Stimulated activated CD4-positive, alpha-beta T cell treated with anti-CD3 and anti-CD28 coated beads, TNF-alpha, amount 100 ng/mL, for 24 hours (primary cell): ENCODE results near the gene NKAPL.

ENCODE experiments used
- DNase-seq, 3 experiments: peaks; one replicate each; pipeline ENCODE4 v3.0.0-alpha.2; 2020; ENCODE audit warnings: low read depth in 3 of 3

NKAPL gene

DNA sequence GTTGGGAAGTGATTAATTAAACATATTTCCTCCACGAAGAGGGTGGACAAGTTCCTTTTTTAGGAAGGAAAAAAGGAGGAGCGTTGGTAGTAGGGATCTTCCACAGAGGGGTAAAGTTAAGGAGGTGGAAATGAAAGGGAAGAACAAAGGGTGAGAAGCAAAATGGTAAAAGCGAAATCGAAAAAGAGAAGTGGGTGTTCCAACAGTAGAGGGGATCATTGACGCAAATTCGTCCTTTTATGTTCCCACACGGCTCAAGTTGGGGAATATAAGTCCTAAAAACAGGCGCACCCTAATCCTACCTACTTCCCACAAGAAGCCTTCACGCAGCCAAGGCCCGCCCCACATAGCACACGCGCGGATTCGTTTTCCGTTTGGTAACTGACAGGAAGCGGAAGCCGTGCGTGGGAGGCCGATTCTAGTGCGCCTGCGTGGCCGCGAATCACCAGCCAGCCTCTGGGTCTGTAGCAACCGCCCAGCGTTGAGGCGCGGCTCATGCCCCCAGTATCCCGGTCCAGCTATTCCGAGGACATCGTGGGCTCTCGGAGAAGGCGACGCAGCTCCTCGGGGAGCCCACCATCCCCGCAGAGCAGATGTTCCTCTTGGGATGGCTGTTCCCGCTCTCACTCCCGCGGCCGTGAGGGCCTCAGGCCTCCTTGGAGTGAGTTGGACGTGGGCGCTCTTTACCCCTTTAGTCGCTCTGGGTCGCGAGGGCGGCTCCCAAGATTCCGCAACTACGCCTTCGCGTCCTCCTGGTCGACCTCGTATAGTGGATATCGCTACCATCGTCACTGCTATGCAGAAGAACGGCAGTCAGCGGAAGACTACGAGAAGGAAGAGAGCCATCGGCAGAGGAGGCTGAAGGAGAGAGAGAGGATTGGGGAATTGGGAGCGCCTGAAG is at the start of gene NKAPL:
TSS of gene NKAPL (plus strand) at position 421 of the 901 bp plus-strand sequence. CDS start at position 496, 75 bp downstream.
- DNase-seq: peak; percentile 26 to 60 (median 27)

DNA sequence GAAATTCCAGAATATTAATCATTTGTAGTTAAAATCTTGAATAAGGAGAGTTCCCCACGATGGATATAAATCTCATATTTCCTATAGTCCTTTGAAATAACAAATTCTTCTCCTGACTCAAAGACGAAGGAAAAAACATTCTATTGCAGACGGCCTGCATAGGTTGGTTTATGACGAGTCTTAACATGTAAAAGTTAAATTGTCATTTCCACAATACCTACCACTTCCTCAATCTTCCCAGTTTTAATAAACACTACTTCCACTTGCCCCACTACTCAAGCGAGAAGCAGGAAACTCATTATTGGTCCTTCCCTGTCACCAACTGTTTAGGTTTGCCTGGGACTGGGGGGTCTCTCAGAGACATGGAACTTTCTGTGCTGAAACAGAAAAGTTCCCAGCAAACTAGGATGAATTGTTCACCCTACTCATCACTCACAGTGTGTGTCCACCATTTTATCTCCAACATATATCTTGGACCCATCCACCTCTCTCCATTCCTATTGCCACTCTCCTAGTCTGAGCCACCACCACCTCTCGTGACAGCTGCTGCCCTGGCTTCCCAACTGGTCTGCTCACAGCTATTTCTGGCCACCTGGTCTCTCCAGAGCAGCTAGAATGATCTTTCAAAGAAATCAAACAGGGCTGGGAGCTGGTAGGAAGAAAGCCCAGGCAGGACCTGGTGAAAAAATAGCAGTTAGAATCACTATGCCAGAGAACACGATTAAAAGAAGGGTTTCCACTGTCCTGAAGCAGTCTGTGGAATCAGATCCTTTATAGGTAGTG is 49.2 kb upstream of the NKAPL start:
- DNase-seq: no peak

DNA sequence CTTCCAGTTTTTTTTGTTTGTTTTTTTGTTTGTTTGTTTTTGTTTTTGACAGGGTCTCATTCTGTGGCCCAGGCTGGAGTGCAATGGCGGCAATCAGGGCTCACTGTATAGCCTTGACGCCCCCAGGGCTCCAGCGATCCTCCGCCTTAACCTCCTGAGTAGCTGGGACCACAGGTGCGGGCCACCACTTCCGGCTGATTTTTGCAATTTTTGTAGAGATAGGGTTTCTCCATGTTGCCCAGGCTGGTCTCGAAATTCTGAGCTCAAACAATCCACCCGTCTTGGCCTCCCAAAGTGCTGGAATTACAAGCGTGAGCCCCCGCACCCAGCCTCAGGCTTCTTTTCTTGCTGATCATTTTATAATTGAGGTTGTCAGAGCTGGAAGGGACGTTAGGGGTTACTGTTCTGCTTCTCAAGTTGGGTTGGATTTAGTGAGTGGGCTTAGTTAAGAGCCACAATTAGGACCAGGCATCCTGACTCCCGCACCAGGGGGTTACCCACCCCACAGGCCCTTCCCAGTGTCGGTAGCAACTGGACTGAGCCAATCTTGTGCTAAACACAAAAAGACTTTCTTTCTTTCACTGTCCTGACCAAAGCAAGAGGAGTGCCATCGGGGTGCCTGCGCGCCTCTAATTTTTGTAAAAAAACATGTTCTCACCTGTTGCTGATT is 47.1 kb upstream of the NKAPL start:
- DNase-seq: no peak

DNA sequence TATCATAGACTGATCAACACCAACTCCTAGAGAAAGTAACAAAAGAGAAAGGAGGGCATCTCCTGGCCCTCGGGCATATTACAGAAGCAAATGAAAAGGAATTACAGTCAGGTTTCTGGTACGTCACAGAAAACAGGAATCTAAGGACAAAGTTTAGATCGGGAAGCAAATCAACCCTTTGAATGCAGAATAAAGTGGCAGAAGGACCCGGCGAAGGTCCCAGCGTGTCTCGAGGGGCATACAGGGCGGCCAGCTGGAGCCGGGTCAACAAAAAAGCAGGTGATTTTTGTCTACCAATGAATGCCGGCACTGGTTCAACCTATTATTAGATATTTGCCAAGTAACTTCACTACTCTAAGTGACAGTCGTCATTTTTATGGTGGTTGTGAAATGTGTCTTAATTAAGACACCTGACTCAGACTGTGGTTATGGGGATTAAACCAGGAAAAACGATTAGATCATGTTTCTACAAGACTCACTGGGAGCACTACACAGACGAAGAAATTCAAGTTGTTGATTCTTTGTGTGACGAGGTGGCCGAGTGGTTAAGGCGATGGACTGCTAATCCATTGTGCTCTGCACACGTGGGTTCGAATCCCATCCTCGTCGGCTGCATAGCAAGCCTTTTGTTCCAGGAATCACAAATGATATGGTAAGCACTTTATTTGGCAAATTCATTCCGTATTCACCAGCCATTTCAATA is 46.4 kb upstream of the NKAPL start:
- DNase-seq: peak; percentile 18 to 66 (median 40)

DNA sequence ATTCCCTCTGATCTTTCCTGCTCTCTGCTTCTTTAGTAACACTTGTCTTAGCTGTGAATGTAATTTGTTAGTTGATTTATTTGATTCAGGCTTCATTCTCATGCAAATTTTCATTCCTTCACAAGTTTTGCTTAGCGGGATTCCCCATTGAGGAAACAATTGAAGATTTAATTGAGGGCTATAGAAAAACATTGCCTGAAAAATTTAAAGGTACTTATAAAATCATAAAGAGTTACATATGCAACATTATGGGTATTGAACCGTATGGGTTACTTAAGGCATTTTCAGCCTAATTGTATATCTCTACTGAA is 45.9 kb upstream of the NKAPL start:
- DNase-seq: no peak

DNA sequence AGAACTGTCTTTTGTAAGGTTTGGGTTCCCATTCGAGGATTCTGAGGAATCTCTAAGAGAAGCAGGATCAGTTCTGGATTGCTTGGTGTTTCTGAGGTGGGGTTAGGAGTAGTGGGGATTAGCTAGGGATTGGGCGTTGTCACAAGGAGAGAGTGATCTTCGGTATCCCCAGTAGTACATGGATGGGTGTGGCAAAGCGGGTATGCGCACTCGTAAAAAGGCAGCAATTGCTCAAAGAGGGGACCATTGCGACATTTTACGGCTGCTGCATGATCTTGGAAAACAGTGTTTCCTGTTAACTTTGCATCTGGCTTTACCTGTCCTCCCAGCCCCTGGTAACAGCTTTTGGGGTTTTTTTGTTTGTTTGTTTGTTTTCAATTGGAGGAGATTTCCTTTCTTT is 43.7 kb upstream of the NKAPL start:
- DNase-seq: no peak

DNA sequence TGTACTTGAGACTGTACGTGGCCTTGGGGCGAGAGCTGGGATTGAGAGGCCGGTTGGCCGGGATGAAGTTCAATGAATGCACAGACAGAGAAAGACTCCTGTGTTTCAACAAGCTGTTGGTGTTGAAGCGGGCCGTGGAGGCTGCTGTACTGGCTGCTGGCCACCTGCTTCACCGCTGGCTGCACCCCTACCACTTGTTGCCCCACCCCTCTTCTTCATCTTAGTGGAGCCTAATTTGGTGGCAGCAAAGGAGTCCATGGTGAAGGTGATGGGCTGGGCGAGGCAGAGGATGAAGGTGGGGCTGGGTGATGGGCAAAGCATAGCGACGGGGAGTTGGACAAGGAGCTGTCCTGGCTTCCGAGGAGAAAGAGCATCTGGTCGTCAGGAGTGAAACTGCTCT is 41.2 kb upstream of the NKAPL start:
- no peak for DNase-seq

DNA sequence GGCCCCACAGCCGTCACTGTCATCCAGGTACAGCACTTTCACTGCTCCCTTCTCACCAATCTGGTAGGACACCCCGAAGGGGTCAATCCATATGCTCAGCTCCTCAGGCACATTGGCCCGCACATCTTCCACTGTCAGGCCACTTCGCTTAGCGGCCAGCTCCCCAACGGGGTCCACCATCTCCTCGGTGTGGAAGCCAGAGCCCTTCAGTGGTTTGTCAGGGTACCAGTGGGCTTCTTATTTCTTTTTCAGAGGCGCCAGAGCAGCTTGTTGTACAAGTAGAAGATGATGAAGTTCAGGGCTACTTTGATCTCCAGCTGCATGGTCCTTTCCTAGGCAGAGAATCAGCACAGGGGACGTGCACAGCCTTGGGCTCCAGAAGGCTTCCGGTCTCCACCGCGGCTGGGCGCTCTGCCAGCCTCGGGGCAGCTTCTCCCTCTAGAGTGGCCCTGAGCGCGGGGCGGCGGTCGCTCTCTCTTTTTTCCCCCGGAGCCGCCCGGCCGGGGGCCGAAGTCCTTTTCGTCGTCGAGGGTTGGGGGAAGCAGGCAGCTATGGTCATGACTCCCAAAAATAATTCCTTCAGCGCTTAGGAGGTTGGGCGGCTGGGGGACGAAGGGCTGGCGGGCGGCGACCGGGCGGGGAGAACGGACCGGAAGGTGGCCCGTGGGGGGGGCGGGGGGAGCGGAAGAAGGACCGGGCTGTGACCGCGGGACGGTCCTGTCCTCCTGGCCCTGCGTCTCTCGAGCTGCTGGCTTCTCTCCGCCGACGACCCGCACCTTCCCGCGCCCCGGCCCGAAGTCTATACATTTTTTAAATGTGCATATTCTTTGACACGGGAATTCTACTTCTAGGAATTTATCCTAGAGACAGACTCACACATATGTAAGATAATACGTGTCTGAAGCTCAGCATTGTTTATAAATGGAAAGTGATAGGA is 40.5 kb upstream of the NKAPL start:
- peak in 1 of 3 experiments; percentile 43 for DNase-seq

DNA sequence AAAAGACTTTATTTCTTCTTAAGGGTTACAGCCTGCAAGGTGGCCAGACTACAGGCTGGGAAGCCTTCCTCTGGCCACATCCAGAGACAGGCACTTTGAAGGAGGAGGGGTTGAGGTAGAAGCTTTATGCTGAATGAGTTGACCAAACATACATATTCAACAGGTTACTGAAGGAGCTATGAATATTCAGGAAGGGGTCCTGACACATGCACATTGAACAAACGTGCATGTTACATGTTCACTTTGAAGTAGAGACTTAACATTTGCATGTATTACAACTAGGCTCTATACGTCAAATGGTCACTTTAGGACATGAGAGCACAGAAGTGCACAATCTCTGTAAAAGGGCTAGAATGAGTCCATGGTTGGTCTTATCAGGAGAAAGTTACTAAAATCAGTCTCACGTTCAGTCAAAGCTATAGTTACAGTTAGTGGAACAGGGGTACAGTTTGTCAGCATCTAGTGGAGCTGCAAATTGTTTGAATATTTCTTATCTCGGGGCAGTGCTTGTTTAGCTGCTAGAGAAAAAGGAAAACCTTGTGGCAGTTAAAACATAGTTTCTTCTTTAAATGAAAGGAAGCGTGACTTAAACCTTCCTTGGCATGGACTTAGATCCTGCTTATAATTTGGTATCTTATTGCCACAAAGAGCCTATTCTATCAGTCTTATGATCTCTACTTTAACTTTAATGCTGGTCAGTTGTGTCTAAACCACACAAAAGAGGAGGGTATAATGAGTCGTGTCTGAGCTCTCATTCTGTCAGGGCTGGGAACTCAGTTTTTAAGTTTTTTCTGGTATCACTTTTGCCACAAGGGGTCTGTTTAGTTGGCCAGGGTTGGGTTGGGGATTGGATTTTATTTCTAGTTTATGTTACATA is 38.6 kb upstream of the NKAPL start:
- DNase-seq: no peak

DNA sequence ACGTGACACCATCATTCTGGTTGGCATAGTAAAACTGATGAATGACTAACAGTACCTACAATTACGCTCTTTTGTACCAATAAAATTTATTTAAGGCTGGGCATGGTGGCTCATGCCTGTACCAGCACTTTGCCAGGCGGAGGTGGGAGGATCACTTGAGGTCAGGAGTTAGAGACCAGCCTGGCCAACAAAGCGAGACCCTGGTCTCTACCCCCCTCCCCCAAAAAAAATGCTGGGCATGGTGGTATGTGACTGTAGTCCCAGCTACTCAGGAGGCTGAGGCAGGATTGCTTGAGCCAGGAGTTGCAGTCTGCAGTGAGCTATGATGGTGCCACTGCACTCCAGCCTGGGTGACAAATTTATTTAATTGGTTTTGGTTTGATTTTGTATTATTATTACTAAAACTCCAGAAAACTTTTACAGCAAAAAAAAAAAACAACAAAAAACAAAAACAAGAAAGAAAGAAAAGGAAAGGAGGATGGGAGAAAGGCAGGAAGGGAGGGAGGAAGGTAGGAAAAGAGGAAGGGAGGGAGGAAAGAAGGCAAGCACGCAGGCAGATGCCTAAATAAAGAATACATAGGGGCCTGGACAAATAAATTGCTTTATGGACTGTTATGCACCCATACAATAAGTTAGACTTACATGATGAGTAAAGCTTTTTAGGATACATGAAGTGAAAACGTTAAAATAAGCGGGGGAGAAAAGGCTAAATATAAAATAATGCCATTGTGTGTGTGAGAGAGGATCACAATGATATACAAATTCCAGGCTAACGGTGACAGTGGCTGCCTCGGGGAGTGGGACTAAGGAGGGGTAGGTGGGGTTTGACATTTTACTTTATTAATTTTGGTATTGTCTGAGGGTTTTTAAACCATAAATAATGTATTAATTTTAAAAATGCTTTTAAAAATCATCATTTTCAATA is 34.7 kb upstream of the NKAPL start:
- DNase-seq: no peak

DNA sequence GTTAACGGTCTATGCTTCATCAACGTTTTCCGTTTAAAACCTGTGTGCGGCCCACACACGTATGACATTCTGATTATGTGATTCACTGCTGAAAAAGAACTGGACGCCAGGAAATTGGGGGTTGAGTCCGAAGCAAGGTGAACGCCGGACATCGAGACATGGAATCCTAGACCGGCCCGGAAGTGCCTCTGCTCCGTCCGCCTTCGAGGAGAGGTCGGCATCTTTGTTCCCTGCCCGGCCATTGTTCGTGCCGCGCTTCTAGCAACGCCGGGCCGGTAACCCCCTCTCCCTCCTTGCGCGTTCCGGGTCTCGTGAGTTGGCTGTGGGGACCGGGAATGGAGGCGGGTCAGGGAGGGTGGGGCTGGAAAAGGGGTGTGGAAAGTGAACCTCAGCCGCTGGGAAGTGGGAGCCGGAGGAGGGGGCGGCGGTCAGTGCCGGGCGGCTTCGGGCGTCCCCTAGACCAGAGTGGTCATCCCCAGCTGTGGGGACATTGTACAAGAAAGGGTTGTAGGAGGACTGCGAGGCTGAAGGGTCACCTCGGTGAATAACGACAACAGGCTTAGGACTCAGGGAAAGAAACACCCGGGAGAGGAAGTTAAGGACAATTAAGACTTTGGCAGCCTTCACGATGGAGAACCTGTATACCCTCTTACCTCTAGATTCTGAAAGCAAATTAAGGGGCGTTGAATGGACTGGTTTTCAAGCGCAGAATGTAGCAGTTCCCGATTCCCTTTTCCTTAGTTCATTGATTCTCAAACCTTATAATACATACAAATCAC is 33.9 kb upstream of the NKAPL start, which contains the start of gene ZSCAN9:
TSS of gene ZSCAN9 (plus strand) at position 220 of the 779 bp plus-strand sequence. CDS start 1,810 bp downstream, outside the sequence.
- DNase-seq: peak in 1 of 3 experiments; percentile 49

DNA sequence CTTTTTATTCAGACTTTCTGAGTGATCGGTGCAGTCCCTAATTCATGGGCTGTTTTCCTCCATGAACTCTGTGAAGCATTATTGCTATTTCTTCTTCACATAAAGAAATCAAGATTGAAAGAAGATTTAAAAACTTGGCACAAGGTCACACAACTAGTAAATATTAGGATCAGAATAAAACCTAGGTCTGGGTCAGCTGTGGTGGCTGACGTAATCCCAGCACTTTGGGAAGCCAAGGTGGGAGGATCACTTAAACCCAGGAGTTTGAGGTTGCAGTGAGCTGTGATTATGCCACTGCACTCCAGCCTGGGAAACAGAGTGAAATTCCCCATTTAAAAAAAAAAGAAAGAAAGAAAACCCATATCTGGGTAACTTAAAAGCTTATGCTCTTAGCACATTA is 32.6 kb upstream of the NKAPL start:
- DNase-seq: no peak

DNA sequence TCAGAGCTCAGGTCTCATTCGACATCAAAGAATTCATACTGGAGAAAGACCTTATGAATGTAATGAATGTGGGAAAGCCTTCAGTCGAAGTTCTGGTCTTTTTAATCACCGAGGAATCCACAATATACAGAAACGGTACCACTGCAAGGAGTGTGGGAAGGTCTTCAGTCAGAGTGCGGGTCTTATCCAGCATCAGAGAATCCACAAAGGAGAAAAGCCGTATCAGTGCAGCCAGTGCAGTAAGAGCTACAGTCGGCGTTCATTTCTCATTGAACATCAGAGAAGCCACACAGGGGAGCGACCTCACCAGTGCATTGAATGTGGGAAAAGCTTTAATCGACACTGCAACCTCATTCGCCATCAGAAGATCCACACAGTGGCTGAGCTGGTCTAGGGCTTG is 26.3 kb upstream of the NKAPL start:
- DNase-seq: no peak

DNA sequence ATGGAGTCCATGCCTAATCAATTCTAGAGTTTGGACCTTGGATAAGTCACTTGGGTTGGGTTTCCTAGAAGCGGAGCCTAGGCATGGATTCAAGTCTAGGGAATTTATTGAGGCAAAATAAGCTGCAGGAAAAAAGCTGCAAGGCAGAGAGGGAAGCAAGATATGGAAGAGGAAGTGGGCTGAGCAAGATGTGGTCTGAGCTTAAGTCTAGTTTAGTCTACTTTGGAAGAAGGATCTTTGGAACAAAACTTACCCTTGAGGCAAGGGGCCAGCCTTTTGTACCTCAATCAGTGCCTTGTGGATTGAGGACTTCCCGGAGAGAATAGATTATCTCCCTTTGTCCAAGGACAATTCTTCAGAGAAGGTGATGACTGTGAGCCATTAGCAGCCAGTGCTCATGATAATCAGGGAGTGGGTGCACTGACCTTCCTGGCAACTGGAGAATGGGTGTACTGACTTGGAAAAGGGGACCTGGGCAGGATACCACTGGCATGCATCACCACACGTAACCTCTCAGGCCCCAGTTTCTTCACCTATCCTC is 23.1 kb upstream of the NKAPL start:
- DNase-seq: no peak

DNA sequence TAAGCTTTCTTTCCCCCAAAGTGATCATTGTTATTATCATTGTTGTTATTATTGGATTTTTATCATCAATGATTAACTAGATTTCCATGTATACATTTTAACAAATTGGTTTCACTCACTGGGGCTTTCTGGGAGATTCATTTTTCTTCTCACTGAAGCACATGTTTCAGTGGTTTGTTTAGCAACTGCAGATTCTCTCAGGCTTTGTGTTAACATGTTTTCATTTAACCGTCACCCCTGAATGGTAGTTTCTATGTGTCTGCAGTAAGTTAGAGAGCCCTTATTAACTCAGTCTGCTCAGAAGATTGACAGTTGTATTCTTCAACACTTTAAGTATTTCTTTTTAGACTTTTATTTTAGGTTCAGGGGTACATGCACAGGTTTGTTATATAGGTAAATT is 19.5 kb upstream of the NKAPL start:
- no peak for DNase-seq

DNA sequence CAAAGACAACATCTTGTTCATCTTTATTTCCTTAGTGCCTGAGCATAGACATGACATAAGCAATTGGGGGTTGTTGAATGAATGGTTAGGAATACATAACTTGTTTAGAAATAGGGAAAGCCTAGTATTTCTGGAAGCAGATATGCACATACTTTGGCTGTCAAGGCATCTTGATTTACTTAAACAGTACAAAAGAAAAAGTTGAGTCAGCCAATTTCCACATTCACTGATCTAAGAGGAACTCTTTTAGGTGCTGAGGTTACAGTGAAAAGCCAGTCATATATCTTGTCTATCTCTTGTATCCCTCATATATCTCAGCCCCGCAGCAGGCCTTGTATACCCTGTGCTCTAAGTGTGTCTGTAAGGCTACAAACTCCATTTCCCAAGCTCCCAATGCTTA is 18.6 kb upstream of the NKAPL start:
- no peak for DNase-seq

DNA sequence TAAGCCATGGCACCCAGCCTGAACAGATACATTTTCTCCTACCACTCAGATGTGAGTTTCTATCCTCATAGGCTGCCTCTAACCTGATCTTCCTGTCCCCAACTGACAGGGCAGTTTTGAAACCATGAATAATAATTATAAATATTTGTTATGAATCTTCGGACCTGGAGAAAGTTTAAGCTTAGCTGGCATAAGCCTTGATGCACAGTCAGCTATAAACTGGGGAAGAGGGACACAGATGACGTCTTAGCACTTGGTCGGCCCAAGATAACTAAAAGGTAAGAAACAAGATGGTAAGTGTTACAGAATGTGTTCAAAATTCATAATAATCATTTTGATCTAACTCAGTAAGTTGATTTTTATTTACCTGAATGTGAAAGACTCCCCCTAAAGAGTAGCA is 15.2 kb upstream of the NKAPL start:
- no peak for DNase-seq
